GM12874 (cell line): Measurements from ENCODE around the gene MYO3B.

ENCODE experiments used
- CTCF ChIP-seq: IDR thresholded peaks from 2 replicates; pipeline ENCODE4 v1.5.1; 2011; ENCODE audit warnings: low read depth, mild to moderate bottlenecking, control low read depth, low read length, moderate library complexity; ENCODE audit not compliant: insufficient read depth

The MYO3B gene

GRCh38 chr2:170425281-170425751 lies 247.4 kb downstream of the MYO3B start:
- TF ChIP-seq CTCF = no peak

GRCh38 chr2:170428868-170429267 lies 250.9 kb downstream of the MYO3B start:
- no peak for TF ChIP-seq CTCF

- no peak for TF ChIP-seq CTCF
These were observed 254.9 kb downstream of the MYO3B start for GRCh38 chr2:170432823-170433222.

- no peak for TF ChIP-seq CTCF
These were observed 255.5 kb downstream of the MYO3B start for GRCh38 chr2:170433448-170433847.

GRCh38 chr2:170434900-170435621 lies 257.1 kb downstream of the MYO3B start:
- no peak for TF ChIP-seq CTCF

GRCh38 chr2:170436077-170436943 lies 258.4 kb downstream of the MYO3B start:
- TF ChIP-seq CTCF = no peak

- no peak for TF ChIP-seq CTCF
These were observed 268.1 kb downstream of the MYO3B start for GRCh38 chr2:170446078-170446477.
